NT2/D1 (cell line): ENCODE results near the gene EIF4E.
"Not testable (repeated sequence)": the region's sequence is repeated elsewhere in the genome, so short reads cannot be mapped to it uniquely, and the experiment has no call there.

Experiments
- DNase-seq: peaks from one replicate; pipeline ENCODE4 v3.0.0-alpha.2; 2011; ENCODE audit warnings: low read depth, low spot score
- H3K27me3 ChIP-seq: 2 replicates; pipeline ENCODE4 v1.6.0; 2011; ENCODE audit warnings: mild to moderate bottlenecking; ENCODE audit not compliant: insufficient read length, insufficient read depth
- H3K36me3 ChIP-seq: 2 replicates; pipeline ENCODE4 v1.6.1; 2011; ENCODE audit warnings: mild to moderate bottlenecking, low read length, mixed read lengths; ENCODE audit not compliant: insufficient read depth, insufficient read length
- H3K4me1 ChIP-seq: 2 replicates; pipeline ENCODE4 v1.5.1; 2011; ENCODE audit not compliant: insufficient read depth, insufficient read length
- H3K4me3 ChIP-seq: 2 replicates; pipeline ENCODE4 v1.5.1; 2011; ENCODE audit warnings: low read depth; ENCODE audit not compliant: insufficient read length
- H3K9ac ChIP-seq: 2 replicates; pipeline ENCODE4 v1.6.0; 2011; ENCODE audit warnings: low read depth; ENCODE audit not compliant: insufficient read length
- H3K9me3 ChIP-seq: 2 replicates; pipeline ENCODE4 v1.5.1; 2011; ENCODE audit warnings: mild to moderate bottlenecking, low read length; ENCODE audit not compliant: insufficient read depth
- SUZ12 ChIP-seq: IDR thresholded peaks from 2 replicates; pipeline ENCODE4 v1.6.1; 2011; ENCODE audit not compliant: insufficient read length, insufficient read depth; ENCODE audit errors: extremely low read depth
- YY1 ChIP-seq: IDR thresholded peaks from 2 replicates; pipeline ENCODE4 v1.6.1; 2011; ENCODE audit not compliant: insufficient read length, insufficient read depth
- ZNF274 ChIP-seq: IDR thresholded peaks from 2 replicates; pipeline ENCODE4 v1.6.1; 2011; ENCODE audit warnings: mild to moderate bottlenecking, low read depth, low read length

Gene EIF4E

DNA sequence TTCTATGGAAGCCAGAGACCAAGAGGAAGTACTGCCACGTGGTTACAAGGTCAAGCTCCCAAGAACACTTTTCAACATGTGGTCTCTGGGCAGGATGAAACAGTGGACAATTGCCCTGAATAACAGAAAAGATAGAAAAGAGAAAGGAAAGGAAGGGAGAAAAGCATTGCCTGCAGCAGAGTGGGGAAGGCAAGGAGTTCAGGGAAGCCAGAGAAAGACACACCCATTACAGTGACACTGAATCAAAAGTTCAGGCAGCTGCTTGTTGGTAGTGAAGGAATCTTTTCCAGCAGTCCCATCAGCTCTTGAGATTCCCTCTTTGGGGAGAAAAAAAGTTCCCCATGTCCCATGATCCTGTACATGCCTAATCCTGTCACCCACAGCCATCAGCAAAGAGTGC is 80.5 kb downstream of the EIF4E start:
- H3K4me1 ChIP-seq = no peaks in the 10 kb centered on the region
- no peak for DNase-seq
- no peak overlapping the region for H3K4me3 ChIP-seq
- TF ChIP-seq SUZ12 (no peak), YY1 (no peak), ZNF274 (no peak)
- H3K9ac ChIP-seq = no peak overlapping the region
- no peaks in the 10 kb centered on the region for H3K27me3 ChIP-seq
- H3K9me3 ChIP-seq = peaks cover 15% of the 10 kb centered on the region
- no peaks in the 10 kb centered on the region for H3K36me3 ChIP-seq

DNA sequence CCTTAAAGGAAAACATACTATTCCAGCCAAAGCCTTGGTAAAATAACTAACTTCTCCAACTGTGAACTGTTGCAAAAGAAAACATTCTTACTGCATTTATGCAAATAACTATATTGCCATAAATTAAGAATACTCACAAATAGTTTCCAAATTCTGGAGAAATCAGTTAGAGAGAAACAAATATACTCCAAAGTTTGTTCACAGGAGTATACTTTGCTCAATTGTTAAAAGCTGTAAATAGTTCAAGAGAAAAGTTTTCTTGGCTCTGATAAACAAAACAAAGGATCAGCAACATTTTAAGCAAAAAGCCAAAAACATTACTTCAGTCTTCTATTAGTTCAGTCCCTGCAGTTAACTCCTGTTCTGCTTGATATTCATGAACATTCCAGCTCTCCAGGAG is 83.0 kb downstream of the EIF4E start:
- Histone ChIP-seq H3K27me3 (no peaks in the 10 kb centered on the region), H3K4me1 (no peaks in the 10 kb centered on the region), H3K9me3 (peaks cover 15% of the 10 kb centered on the region), H3K9ac (no peak overlapping the region), H3K36me3 (no peaks in the 10 kb centered on the region), H3K4me3 (no peak overlapping the region)
- DNase-seq = no peak
- TF ChIP-seq YY1 (no peak), SUZ12 (no peak), ZNF274 (no peak)

DNA sequence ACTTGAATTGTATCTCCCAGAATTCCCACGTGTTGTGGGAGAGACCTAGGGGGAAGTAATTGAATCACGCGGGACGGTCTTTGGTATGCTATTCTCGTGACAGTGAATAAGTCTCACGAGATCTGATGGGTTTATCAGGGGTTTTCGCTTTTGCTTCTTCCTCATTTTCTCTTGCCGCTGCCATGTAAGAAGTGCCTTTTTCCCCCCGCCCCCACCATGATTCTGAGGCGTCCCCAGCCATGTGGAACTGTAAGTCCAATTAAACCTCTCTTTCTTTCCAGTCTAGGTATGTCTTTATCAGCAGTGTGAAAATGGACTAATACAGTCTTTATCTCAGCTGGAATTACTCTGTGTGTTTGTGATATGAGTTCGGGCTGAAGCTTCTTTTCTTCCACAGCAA is 86.0 kb downstream of the EIF4E start:
- not testable (repeated sequence) for H3K4me3 ChIP-seq, H3K9ac ChIP-seq, H3K27me3 ChIP-seq, DNase-seq, H3K4me1 ChIP-seq, H3K36me3 ChIP-seq
- H3K9me3 ChIP-seq = peaks cover 15% of the 10 kb centered on the region

DNA sequence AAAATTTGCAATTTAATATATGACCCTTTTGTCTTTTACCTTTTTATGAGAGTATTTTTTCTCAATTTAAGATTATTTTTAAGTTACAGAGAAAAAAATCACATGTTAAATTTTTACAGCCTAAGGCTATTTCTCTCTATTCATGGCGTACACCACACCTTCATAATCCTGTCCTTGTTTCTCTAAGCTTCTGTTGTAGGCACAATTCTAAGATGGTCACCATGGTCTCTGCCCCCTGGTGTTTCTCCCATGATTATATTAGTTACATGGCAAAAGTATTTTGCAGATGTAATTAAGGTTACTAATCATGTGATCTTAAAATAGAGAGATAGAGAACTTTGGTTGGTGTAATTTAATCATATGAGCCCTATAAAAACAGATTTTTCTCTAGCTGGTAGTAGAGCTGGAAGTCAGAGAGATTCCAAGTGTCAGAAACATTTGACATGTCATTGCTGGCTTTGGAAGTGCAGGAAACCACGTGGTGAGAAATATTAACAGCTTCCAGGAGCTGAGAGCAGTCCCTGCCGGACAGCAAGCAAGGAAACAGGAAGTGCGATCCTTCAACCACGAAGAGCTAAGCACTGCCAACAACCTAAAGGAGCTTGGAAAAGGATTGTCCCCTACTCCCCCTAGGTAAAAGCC is 89.8 kb downstream of the EIF4E start:
- DNase-seq = no peak
- H3K9ac ChIP-seq = no peak overlapping the region

DNA sequence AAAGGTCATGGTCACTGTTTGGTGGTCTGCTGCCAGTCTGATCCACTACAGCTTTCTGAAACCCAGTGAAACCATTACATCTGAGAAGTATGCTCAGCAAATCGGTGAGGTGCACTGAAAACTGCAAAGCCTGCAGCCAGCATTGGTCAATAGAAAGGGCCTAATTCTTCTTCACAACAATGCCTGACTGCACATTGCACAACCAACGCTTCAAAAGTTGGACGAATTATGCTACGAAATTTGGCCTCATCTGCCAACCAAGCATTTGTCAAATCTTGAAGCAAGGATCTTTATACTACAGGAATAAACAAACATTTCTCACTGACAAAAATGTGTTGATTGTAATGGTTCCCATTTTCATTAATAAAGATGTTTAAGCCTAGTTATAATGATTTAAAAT is 90.4 kb downstream of the EIF4E start:
- Histone ChIP-seq H3K4me3 (no peak overlapping the region), H3K27me3 (no peaks in the 10 kb centered on the region), H3K36me3 (no peaks in the 10 kb centered on the region), H3K9me3 (no peaks in the 10 kb centered on the region), H3K4me1 (no peaks in the 10 kb centered on the region), H3K9ac (no peak overlapping the region)
- DNase-seq = no peak
- TF ChIP-seq ZNF274 (no peak), SUZ12 (no peak), YY1 (no peak)

More for the DNA sequence above, 89.8 kb downstream of the EIF4E start:
- no peak for TF ChIP-seq SUZ12
- no peak for TF ChIP-seq YY1
- no peak for TF ChIP-seq ZNF274
- H3K4me1 ChIP-seq = no peaks in the 10 kb centered on the region
- H3K36me3 ChIP-seq = no peaks in the 10 kb centered on the region
- no peaks in the 10 kb centered on the region for H3K9me3 ChIP-seq
- no peak overlapping the region for H3K4me3 ChIP-seq
- no peaks in the 10 kb centered on the region for H3K27me3 ChIP-seq

DNA sequence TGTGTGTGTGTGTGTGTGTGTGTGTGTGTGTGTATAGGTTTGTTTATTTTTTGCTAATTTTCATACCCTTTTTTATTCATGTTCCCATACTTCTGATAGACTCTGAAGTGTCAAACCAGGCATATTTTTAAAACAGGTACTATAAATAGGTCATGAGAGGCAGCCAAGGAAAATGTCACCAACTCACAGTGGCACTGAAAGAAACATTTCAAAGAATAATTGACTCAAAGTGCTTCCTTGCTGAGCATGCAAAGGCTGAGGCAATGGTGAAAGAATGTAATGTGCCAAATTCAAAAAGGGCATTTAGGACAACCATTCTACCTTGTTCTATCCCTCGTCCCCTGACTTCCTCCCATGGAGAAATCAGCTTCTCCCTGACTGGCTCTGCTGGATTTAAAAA is 95.5 kb downstream of the EIF4E start:
- no peaks in the 10 kb centered on the region for H3K36me3 ChIP-seq
- H3K4me3 ChIP-seq = no peak overlapping the region
- DNase-seq = no peak
- no peaks in the 10 kb centered on the region for H3K27me3 ChIP-seq
- TF ChIP-seq YY1 (no peak), SUZ12 (no peak), ZNF274 (no peak)
- H3K9me3 ChIP-seq = no peaks in the 10 kb centered on the region
- no peaks in the 10 kb centered on the region for H3K4me1 ChIP-seq
- no peak overlapping the region for H3K9ac ChIP-seq

DNA sequence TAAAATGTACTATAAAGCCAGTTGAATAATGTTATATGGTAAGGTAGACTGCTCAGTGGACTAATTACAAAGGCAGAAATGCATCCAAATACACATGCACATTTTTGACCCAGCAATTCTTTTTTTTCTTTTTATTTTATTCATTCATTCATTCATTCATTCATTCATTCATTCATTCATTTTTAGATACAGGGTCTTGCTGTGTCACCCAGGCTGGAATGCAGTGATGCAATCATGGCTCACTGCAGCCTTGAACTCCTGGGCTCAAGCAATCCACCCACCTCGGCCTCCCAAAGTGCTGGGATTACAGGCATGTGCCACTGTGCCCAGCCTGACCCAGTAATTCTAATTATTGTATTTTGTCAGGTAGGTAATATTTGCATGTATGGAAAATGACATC is 97.9 kb downstream of the EIF4E start:
- not testable (repeated sequence) for H3K4me3 ChIP-seq, H3K4me1 ChIP-seq, H3K9ac ChIP-seq, DNase-seq, H3K9me3 ChIP-seq, H3K36me3 ChIP-seq, H3K27me3 ChIP-seq
